ENCODE measurements around the gene NUMB.

The NUMB gene

GRCh38 chr14:73466861-73467260, 8.5 kb upstream of the NUMB start:
- TF ChIP-seq FOXP2 (optimal IDR thresholded peaks at IDR 0.05; ENCODE audit: borderline replicate concordance, extremely low read depth, extremely low read length, insufficient read depth) (no peak), TAF1 (IDR thresholded peaks at IDR 0.05; ENCODE audit: borderline replicate concordance, insufficient read depth, low read length) (no peak), POLR2AphosphoS5 (IDR thresholded peaks at IDR 0.05; ENCODE audit: low read depth, low read length) (no peak), SIN3A (IDR thresholded peaks at IDR 0.05; ENCODE audit: borderline replicate concordance, insufficient read depth, low read length) (no peak)
- TF ChIP-seq, protein P1, sequence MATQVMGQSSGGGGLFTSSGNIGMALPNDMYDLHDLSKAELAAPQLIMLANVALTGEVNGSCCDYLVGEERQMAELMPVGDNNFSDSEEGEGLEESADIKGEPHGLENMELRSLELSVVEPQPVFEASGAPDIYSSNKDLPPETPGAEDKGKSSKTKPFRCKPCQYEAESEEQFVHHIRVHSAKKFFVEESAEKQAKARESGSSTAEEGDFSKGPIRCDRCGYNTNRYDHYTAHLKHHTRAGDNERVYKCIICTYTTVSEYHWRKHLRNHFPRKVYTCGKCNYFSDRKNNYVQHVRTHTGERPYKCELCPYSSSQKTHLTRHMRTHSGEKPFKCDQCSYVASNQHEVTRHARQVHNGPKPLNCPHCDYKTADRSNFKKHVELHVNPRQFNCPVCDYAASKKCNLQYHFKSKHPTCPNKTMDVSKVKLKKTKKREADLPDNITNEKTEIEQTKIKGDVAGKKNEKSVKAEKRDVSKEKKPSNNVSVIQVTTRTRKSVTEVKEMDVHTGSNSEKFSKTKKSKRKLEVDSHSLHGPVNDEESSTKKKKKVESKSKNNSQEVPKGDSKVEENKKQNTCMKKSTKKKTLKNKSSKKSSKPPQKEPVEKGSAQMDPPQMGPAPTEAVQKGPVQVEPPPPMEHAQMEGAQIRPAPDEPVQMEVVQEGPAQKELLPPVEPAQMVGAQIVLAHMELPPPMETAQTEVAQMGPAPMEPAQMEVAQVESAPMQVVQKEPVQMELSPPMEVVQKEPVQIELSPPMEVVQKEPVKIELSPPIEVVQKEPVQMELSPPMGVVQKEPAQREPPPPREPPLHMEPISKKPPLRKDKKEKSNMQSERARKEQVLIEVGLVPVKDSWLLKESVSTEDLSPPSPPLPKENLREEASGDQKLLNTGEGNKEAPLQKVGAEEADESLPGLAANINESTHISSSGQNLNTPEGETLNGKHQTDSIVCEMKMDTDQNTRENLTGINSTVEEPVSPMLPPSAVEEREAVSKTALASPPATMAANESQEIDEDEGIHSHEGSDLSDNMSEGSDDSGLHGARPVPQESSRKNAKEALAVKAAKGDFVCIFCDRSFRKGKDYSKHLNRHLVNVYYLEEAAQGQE (IDR thresholded peaks at IDR 0.05; ENCODE audit: insufficient read depth in 1 of 2, low read depth in 2 of 2, low read length in 2 of 2) = no peak

- TF ChIP-seq, protein P1 (IDR thresholded peaks at IDR 0.05; ENCODE audit: insufficient read depth in 1 of 2, low read depth in 2 of 2, low read length in 2 of 2) = no peak
- no peak for TF ChIP-seq POLR2AphosphoS5 (IDR thresholded peaks at IDR 0.05; ENCODE audit: low read depth, low read length)
- TF ChIP-seq TAF1 (IDR thresholded peaks at IDR 0.05; ENCODE audit: borderline replicate concordance, insufficient read depth, low read length) = no peak
- TF ChIP-seq SIN3A (IDR thresholded peaks at IDR 0.05; ENCODE audit: borderline replicate concordance, insufficient read depth, low read length) = no peak
- no peak for TF ChIP-seq FOXP2 (optimal IDR thresholded peaks at IDR 0.05; ENCODE audit: borderline replicate concordance, extremely low read depth, extremely low read length, insufficient read depth)
These were observed 7.6 kb upstream of the NUMB start for GRCh38 chr14:73465823-73466532.

DNA sequence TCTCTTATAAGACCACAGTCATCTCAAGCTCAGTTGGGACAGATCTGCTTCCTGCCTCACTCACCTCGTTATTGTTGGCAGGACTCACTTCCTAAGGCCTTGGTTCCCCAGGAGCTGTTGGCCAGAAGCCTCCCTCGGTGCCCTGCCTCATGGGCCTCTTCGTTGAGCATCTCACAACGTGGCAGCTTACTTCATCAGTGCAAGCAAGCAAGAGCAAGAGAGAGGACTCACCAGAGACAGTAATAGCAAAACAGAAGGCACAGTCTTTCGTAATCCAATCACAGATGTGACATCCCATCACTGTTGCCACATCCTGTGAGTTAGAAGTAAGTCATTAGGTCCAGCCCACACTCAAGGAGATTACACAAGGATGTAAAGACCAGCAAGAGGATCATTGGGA, 5.1 kb upstream of the NUMB start:
- TF ChIP-seq, protein P1 (IDR thresholded peaks at IDR 0.05; ENCODE audit: insufficient read depth in 1 of 2, low read depth in 2 of 2, low read length in 2 of 2) = no peak
- TF ChIP-seq SIN3A (IDR thresholded peaks at IDR 0.05; ENCODE audit: borderline replicate concordance, insufficient read depth, low read length) (no peak), FOXP2 (optimal IDR thresholded peaks at IDR 0.05; ENCODE audit: borderline replicate concordance, extremely low read depth, extremely low read length, insufficient read depth) (no peak), POLR2AphosphoS5 (IDR thresholded peaks at IDR 0.05; ENCODE audit: low read depth, low read length) (no peak), TAF1 (IDR thresholded peaks at IDR 0.05; ENCODE audit: borderline replicate concordance, insufficient read depth, low read length) (no peak)

DNA sequence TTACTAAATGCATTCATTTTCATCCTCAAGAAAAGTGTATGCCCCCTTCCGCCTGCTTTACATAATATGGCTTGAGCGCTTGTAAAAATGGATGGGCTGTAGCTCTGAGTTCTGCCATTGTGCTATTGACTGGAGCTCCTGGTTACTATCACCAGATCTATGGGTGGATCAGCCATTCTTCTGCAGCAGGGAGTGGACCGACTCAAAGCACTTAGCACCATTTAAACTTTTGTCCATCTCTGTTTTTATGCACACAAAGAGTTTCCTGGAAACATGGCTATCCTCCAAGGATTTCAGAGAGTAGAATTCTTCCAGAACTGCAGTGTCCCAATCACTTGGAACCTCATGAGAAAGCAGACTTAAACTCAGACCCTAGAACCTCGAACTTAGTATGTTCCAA, 4.5 kb upstream of the NUMB start:
- TF ChIP-seq FOXP2 (optimal IDR thresholded peaks at IDR 0.05; ENCODE audit: borderline replicate concordance, extremely low read depth, extremely low read length, insufficient read depth) = no peak

DNA sequence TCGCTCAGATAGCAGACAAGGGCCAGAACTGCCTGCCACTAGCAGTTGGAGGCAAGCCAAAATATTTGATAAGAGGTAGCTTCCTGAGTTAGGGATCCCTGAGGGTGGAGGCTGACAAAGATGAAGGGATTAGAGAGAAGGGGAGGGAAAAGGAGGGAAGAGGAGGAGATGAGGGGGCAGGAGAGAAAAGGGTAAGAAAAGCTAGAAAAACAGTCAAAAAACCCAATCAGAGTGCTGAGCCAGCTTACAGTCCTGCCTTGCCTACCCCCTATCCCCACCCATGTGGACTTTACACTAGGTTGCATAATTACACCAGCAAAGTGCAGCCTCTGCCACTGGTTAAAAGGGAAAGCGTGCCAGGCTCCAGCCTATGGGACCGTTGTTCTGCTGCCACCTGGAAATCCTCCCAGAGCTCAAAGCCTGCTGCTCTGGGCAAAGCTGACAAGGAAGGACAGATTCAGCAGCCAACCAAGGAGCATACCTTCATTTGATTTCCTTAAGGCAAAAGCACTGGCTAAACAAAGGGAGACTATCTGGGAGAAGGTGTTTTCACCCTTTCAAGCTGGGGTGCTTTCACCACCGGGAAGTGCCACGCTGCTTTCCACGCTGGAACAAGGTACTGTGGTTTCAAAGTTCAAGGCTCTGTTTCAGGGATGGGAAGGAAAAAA, 3.8 kb upstream of the NUMB start:
- TF ChIP-seq TAF1 (IDR thresholded peaks at IDR 0.05; ENCODE audit: borderline replicate concordance, insufficient read depth, low read length) (no peak), SIN3A (IDR thresholded peaks at IDR 0.05; ENCODE audit: borderline replicate concordance, insufficient read depth, low read length) (no peak), POLR2AphosphoS5 (IDR thresholded peaks at IDR 0.05; ENCODE audit: low read depth, low read length) (no peak), FOXP2 (optimal IDR thresholded peaks at IDR 0.05; ENCODE audit: borderline replicate concordance, extremely low read depth, extremely low read length, insufficient read depth) (no peak)
- TF ChIP-seq, protein P1 (IDR thresholded peaks at IDR 0.05; ENCODE audit: insufficient read depth in 1 of 2, low read depth in 2 of 2, low read length in 2 of 2) = no peak

Data from PFSK-1 (cell line).